Activated CD8-positive, alpha-beta memory T cell treated with anti-CD3 and anti-CD28 coated beads for 36 hours (primary cell): ENCODE measurements around the gene SHKBP1. TPM values are rescaled to one million over a fixed set of nuclear protein-coding genes. Genes with fewer than 3 reads are reported as not detected.
"Not testable (repeated sequence)": the region's sequence is repeated elsewhere in the genome, so short reads cannot be mapped to it uniquely, and the experiment has no call there.

Experiments used
- CTCF ChIA-PET: fragments of 350-600 bp; sonication (Branson Sonifier 250); formaldehyde crosslinking; loops from one replicate; lab custom pipeline; 2021; ENCODE audit warnings: antibody characterized with exemption; lab: Charles Lee
- POLR2A ChIA-PET: fragments of 350-600 bp; sonication (Branson Sonifier 250); formaldehyde crosslinking; loops from one replicate; lab custom pipeline; 2021; ENCODE audit warnings: antibody characterized with exemption; lab: Charles Lee
- total RNA-seq, 2 experiments: library from RNA; stranded (reverse); gene quantifications; one replicate each; pipeline ENCODE4 v1.2.3, GENCODE V29; 2021

Gene SHKBP1
- total RNA-seq, 2 experiments from 2014 or later = 86.7 to 93.5 TPM

DNA sequence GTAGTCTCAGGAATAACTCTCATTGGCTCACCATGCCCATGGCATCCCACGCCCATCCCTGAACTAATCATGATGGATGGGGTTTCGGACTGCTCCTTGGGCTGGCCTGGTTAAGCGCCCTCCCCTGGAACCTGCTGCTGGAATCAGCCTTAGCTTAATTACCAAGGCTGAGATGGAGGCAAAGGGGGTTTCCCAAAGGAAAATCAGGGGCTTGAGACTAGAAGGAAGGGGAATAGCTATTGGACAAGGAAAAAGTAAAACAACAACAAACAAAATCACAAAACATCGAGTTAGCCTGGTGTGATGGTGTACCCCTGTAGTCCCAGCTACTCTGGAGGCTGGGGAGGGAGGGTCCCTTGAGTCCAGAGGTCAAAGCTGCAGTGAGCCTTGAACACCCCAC is 25.7 kb upstream of the SHKBP1 start:
- POLR2A ChIA-PET = no interaction called here
- CTCF ChIA-PET = interaction anchor here (1.2 to 2.6 kb wide), 3 partner anchors 10 to 84 kb away, joined by 6 to 9 read pairs (median 7); no protein-coding TSS in a partner anchor

DNA sequence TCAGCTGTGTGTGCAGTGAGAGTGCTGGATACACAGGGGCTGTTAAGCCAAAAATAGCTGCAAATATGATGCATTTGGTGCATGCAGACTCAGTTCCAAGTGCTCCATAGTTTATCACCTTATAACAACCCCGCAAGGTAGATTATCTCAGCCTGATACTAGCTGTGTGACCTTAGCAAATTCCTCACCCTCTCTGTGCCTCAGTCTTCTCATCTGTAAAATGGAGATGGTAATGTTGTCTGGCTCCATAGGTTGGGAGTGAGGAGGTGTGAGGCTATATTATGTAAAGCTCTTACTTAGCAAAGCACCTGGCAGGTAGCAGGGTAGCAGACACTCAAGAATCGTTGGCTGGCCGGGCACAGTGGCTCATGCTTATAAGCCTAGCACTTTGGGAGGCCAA is 23.8 kb upstream of the SHKBP1 start:
- POLR2A ChIA-PET = no interaction called here

GRCh38 chr19:40553885-40554857 is 22.5 kb upstream of the SHKBP1 start:
- POLR2A ChIA-PET = no interaction called here
- CTCF ChIA-PET = interaction anchor here (1.1 to 1.7 kb wide), 2 partner anchors 44 to 47 kb away, joined by 3 to 5 read pairs; partner anchors contain the start of gene LTBP4

More for the DNA sequence above, 23.8 kb upstream of the SHKBP1 start:
- CTCF ChIA-PET = interaction anchor here (1.7 kb wide), 1 partner anchor 48 kb away, joined by 5 read pairs; the partner anchor contains the start of gene LTBP4

DNA sequence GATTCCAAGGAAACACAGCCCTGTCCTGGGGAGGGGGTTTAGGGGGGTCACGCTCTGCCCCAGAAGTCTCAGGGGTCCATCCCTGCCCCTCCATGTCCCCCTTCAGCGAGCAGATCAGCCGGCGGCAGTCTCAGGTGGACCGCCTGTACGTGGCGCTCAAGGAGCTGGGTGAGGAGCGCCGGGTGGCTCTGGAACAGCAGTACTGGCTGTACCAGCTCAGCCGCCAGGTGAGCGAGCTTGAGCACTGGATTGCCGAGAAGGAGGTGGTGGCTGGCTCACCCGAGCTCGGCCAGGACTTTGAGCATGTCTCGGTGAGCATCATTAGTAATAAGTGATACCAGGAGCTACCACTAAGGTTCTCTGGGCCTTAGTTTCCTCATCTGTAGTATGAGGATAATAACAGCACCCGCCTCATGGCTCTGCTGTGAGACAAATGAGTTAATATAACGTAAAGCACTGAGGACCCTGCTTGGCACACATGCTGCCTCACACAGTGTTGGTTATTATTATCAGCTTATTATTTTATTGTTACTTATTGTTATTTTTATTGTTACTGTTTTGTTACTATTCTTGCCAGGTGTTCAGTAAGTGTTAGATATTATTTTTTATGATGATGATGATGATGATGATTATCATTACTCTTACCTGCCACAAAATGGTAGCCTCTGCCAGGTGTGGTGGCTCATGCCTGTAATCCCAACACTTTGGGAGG is 20.5 kb upstream of the SHKBP1 start:
- CTCF ChIA-PET = interaction anchor here (1.0 to 1.2 kb wide), 4 partner anchors 43 to 82 kb away, joined by 3 to 6 read pairs (median 3); no protein-coding TSS in a partner anchor
- POLR2A ChIA-PET = no interaction called here

DNA sequence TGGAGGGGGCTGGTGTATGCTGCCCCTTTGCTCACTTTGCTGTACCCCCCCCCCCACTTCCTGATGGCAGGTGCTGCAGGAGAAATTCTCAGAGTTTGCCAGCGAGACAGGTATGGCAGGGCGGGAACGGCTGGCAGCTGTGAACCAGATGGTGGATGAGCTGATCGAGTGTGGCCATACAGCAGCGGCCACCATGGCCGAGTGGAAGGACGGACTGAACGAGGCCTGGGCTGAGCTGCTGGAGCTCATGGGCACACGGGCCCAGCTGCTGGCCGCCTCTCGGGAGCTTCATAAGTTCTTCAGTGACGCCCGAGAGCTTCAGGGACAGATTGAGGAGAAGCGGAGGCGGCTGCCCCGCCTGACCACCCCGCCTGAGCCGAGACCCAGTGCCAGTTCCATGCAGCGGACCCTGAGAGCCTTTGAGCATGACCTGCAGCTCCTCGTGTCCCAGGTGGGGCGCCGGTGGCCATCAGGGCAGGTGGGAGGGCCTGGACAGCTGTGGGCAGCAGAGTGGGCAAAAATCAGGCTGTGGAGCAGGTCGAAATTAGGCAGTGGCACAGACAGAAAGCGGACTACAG is 19.6 kb upstream of the SHKBP1 start:
- ChIA-PET POLR2A (interaction anchor here (0.6 kb wide), 1 partner anchor 33 kb away, joined by 7 read pairs; no protein-coding TSS in a partner anchor), CTCF (interaction anchor here (1.1 to 1.2 kb wide), 2 partner anchors 78 to 81 kb away, joined by 3 to 6 read pairs; no protein-coding TSS in a partner anchor)

DNA sequence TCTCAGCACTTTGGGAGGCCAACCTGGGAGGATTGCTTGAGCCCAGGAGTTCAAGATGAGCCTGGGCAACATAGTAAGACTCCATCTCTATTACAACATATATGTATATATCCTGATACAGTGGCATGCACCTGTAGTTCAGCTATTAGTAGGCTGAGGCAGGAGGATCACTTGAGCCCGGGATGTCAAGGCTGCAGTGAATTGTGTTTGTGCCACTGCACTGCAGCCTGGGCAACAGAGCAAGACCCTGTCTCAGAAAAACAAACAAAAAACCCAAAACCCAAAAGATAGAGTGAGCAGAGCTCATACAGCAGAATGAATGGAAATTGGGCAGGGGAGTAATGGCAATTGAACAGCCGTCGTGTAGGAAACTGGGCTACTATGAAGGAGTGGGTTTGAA is 17.3 kb upstream of the SHKBP1 start:
- POLR2A ChIA-PET = no interaction called here
- CTCF ChIA-PET = interaction anchor here (1.2 kb wide), 1 partner anchor 75 kb away, joined by 4 read pairs; no protein-coding TSS in a partner anchor

- ChIA-PET POLR2A (no interaction called here), CTCF (interaction anchor here (1.2 kb wide), 1 partner anchor 74 kb away, joined by 4 read pairs; no protein-coding TSS in a partner anchor)
These were observed 16.6 kb upstream of the SHKBP1 start for GRCh38 chr19:40560092-40560507.

GRCh38 chr19:40561947-40562346 is 14.7 kb upstream of the SHKBP1 start:
- ChIA-PET CTCF (interaction anchor here (0.7 to 1.3 kb wide), 3 partner anchors 25 to 72 kb away, joined by 3 read pairs; no protein-coding TSS in a partner anchor), POLR2A (no interaction called here)

- POLR2A ChIA-PET = not testable (repeated sequence)
These were observed 12.1 kb upstream of the SHKBP1 start for GRCh38 chr19:40564535-40564934.

DNA sequence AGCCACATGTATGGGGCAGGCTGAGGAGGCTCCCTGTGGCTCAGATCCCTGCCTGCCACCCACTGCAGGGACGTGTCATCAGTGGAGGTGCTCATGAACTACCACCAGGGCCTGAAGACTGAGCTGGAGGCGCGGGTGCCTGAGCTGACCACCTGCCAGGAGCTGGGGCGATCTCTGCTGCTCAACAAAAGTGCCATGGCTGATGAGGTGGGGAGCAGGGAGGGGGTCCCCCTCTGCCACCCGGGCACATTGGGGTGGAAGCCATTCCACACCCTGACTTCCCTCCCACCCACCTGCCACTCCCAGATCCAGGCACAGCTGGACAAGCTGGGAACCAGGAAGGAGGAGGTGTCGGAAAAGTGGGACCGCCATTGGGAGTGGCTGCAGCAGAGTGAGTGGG is 11.3 kb upstream of the SHKBP1 start:
- ChIA-PET POLR2A (no interaction called here), CTCF (no interaction called here)

More at GRCh38 chr19:40564535-40564934, 12.1 kb upstream of the SHKBP1 start:
- CTCF ChIA-PET = not testable (repeated sequence)

DNA sequence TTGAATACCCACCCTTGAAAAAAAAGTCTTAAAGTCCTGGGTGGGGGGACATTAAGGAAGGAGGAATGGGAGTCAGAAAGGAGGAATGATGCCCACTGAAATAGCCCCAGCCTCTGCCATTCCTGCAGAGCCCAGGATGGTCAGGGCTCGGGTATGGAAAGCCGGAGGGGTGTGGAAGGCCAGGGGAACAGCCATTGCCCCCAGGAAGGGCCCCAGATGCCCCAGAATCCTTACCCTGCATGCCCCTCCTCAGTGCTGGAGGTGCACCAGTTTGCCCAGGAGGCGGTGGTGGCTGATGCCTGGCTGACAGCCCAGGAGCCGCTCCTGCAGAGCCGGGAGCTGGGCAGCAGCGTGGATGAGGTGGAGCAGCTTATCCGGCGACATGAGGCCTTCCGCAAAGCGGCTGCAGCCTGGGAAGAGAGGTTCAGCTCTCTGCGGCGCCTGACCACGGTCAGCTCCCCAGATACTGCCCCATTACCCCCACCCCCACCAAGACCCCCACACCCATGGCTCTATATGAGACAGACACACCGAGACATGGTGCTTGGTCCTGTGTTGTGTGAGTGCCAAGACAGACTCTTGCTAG is 10.7 kb upstream of the SHKBP1 start:
- POLR2A ChIA-PET = no interaction called here
- CTCF ChIA-PET = interaction anchor here (0.9 kb wide), 1 partner anchor 33 kb away, joined by 3 read pairs; no protein-coding TSS in a partner anchor

- CTCF ChIA-PET = no interaction called here
- POLR2A ChIA-PET = no interaction called here
These were observed 9.5 kb upstream of the SHKBP1 start for GRCh38 chr19:40567040-40567749.

- ChIA-PET POLR2A (no interaction called here), CTCF (interaction anchor here (0.6 kb wide), 1 partner anchor 66 kb away, joined by 3 read pairs; no protein-coding TSS in a partner anchor)
These were observed 8.8 kb upstream of the SHKBP1 start for GRCh38 chr19:40567750-40568494.

DNA sequence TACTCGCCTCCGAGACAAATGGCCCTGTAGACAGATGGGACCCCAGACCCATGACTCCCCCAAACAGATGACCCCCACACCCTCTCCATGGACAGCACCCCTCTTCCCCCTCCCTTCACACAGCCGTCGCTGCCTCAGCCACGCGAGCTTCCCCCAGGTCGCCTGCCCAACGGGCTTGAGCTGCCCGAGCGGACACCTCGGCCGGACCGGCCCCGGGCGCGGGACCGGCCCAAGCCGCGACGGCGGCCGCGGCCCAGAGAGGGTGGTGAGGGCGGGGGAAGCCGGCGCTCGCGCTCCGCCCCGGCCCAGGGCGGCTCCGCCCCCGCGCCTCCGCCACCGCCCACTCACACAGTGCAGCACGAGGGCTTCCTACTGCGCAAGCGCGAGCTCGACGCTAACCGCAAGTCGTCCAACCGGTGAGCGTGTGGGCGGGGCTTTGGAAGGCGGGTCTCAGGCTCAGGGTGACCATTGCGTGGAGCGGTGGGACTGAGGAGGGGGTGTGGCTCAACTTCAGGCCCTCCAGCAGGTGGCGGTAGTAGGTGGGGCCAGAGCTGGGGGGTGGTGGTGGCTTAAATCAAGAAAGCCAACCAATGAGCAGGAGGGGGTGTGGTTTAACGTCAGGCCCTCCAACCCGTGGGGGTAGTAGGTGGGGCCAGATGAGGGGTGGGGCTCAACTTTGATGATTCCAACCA is 6.2 kb upstream of the SHKBP1 start:
- POLR2A ChIA-PET = interaction anchor here (0.6 to 1.0 kb wide), 4 partner anchors 35 to 203 kb away, joined by 3 to 10 read pairs (median 6); no protein-coding TSS in a partner anchor
- CTCF ChIA-PET = interaction anchor here (0.6 to 1.7 kb wide), 6 partner anchors 12 to 1996 kb away, joined by 3 to 4 read pairs (median 4); no protein-coding TSS in a partner anchor

DNA sequence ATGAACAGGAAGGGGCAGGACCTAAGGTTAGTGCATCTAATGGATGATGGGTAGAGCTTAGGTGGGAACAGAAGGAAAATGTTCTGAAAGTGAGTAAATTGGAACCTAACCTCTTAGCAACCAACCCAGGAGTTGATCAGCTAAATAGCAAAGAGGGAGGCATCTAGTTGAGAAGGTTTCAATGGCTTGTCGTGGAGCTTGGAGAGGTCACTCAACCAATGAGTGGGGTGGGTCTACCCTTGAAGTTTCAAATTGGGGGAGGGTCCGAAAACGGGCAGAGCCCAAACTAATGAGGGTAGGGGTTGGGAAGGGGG is 5.7 kb upstream of the SHKBP1 start:
- ChIA-PET POLR2A (interaction anchor here (0.6 to 1.0 kb wide), 2 partner anchors 34 to 202 kb away, joined by 3 to 6 read pairs; no protein-coding TSS in a partner anchor), CTCF (interaction anchor here (0.5 to 1.7 kb wide), 6 partner anchors 11 to 1350 kb away, joined by 3 to 4 read pairs (median 4); no protein-coding TSS in a partner anchor)

- ChIA-PET POLR2A (no interaction called here), CTCF (interaction anchor here (0.5 to 1.7 kb wide), 6 partner anchors 10 to 417 kb away, joined by 3 to 4 read pairs (median 4); no protein-coding TSS in a partner anchor)
These were observed 4.7 kb upstream of the SHKBP1 start for GRCh38 chr19:40571831-40572495.
